Astrocyte of the spinal cord (primary cell): ENCODE data around the gene SPRYD7.

ENCODE experiments used
- DNase-seq: peaks from one replicate; pipeline ENCODE4 v3.0.0; 2011; ENCODE audit warnings: low read depth, low spot score
- H3K4me3 ChIP-seq: 2 replicates; pipeline ENCODE4 v1.5.1; 2011; ENCODE audit warnings: low read depth, mild to moderate bottlenecking, low read length, moderate library complexity
- CTCF ChIP-seq: IDR thresholded peaks from 2 replicates; pipeline ENCODE4 v1.5.1; 2012; ENCODE audit warnings: low read depth, mild to moderate bottlenecking, low read length, inconsistent platforms
- in situ Hi-C: cut with HindIII; loops from 2 replicates; pipeline ENCODE4 v1.10.0; 2017; ENCODE audit warnings: low sequenced_read_pairs

Gene SPRYD7

GRCh38 chr13:49895826-49896225 lies 40.3 kb downstream of the SPRYD7 start:
- in situ Hi-C loops: no loop called here
- DNase-seq: no peak
- H3K4me3 ChIP-seq: no peak overlapping the region
- no peak for TF ChIP-seq CTCF

- in situ Hi-C loops: no loop called here
Observed at GRCh38 chr13:49893591-49893990, 42.5 kb downstream of the SPRYD7 start.

GRCh38 chr13:49890376-49890775 lies 45.8 kb downstream of the SPRYD7 start:
- TF ChIP-seq CTCF: no peak
- no peak overlapping the region for H3K4me3 ChIP-seq
- no peak for DNase-seq
- in situ Hi-C loops: no loop called here

More at GRCh38 chr13:49893591-49893990, 42.5 kb downstream of the SPRYD7 start:
- TF ChIP-seq CTCF: no peak
- H3K4me3 ChIP-seq: no peak overlapping the region
- DNase-seq: no peak

GRCh38 chr13:49878682-49879081 lies 57.5 kb downstream of the SPRYD7 start:
- in situ Hi-C loops: no loop called here
- TF ChIP-seq CTCF: no peak
- H3K4me3 ChIP-seq: no peak overlapping the region
- no peak for DNase-seq

GRCh38 chr13:49877629-49878218 lies 58.4 kb downstream of the SPRYD7 start:
- TF ChIP-seq CTCF: no peak
- DNase-seq: peak; percentile 41
- in situ Hi-C loops: no loop called here
- H3K4me3 ChIP-seq: no peak overlapping the region

GRCh38 chr13:49874430-49874829 lies 61.7 kb downstream of the SPRYD7 start:
- in situ Hi-C loops: no loop called here
- no peak for TF ChIP-seq CTCF
- no peak for DNase-seq
- no peak overlapping the region for H3K4me3 ChIP-seq
